Stimulated activated CD4-positive, alpha-beta T cell treated with anti-CD3 and anti-CD28 coated beads, Interleukin-12 subunit alpha, Interleukin-12 subunit beta, amount 100 ng/mL, for 24 hours (primary cell): ENCODE measurements around the gene OXCT2.
"Not testable (repeated sequence)": the region's sequence is repeated elsewhere in the genome, so short reads cannot be mapped to it uniquely, and the experiment has no call there.

Source experiments
- DNase-seq, 2 experiments: peaks; one replicate each; pipeline ENCODE4 v3.0.0-alpha.2; 2020; ENCODE audit warnings: low read depth in 2 of 2

Gene OXCT2

GRCh38 chr1:39787468-39787867 lies 16.3 kb upstream of the OXCT2 start:
- DNase-seq = no peak

GRCh38 chr1:39787108-39787375 lies 15.9 kb upstream of the OXCT2 start:
- DNase-seq = not testable (repeated sequence)

- DNase-seq = not testable (repeated sequence)
Measured at GRCh38 chr1:39786303-39787107, 15.4 kb upstream of the OXCT2 start.

- DNase-seq = not testable (repeated sequence)
Measured at GRCh38 chr1:39782685-39783084, 11.5 kb upstream of the OXCT2 start.

- no peak for DNase-seq
Measured at GRCh38 chr1:39782103-39782502, 11.0 kb upstream of the OXCT2 start.

- no peak for DNase-seq
Measured at GRCh38 chr1:39781349-39781715, 10.2 kb upstream of the OXCT2 start.

- DNase-seq = no peak
Measured at GRCh38 chr1:39779821-39780220, 8.7 kb upstream of the OXCT2 start.

- no peak for DNase-seq
Measured at GRCh38 chr1:39779137-39779536, 8.0 kb upstream of the OXCT2 start.

- not testable (repeated sequence) for DNase-seq
Measured at GRCh38 chr1:39778463-39779099, 7.4 kb upstream of the OXCT2 start.

GRCh38 chr1:39777896-39778295 lies 6.7 kb upstream of the OXCT2 start:
- not testable (repeated sequence) for DNase-seq

GRCh38 chr1:39777306-39777705 lies 6.2 kb upstream of the OXCT2 start:
- DNase-seq = no peak

GRCh38 chr1:39776886-39777285 lies 5.7 kb upstream of the OXCT2 start:
- DNase-seq = no peak

GRCh38 chr1:39776400-39776713 lies 5.2 kb upstream of the OXCT2 start:
- no peak for DNase-seq

- not testable (repeated sequence) for DNase-seq
Measured at GRCh38 chr1:39775676-39776399, 4.7 kb upstream of the OXCT2 start.

- not testable (repeated sequence) for DNase-seq
Measured at GRCh38 chr1:39775141-39775540, 4.0 kb upstream of the OXCT2 start.

GRCh38 chr1:39773369-39773979 lies 2.3 kb upstream of the OXCT2 start:
- not testable (repeated sequence) for DNase-seq

- peak; percentile 12 to 33 for DNase-seq
Measured at GRCh38 chr1:39770100-39771021, 787 bp downstream of the OXCT2 start.

GRCh38 chr1:39769502-39769901 lies 1.6 kb downstream of the OXCT2 start:
- not testable (repeated sequence) for DNase-seq

- not testable (repeated sequence) for DNase-seq
Measured at GRCh38 chr1:39766466-39766865, 4.7 kb downstream of the OXCT2 start.

- DNase-seq = not testable (repeated sequence)
Measured at GRCh38 chr1:39764512-39764911, 6.6 kb downstream of the OXCT2 start.

GRCh38 chr1:39763619-39764374 lies 7.4 kb downstream of the OXCT2 start:
- not testable (repeated sequence) for DNase-seq
